ENCODE measurements around the gene STEAP3. TPM values are rescaled to one million over a fixed set of nuclear protein-coding genes. Genes with fewer than 3 reads are reported as not detected.

Gene STEAP3
- polyA plus RNA-seq, 2 of the 4 experiments (the other 2 are of a cell fraction): 23.5 to 30.2 TPM

DNA sequence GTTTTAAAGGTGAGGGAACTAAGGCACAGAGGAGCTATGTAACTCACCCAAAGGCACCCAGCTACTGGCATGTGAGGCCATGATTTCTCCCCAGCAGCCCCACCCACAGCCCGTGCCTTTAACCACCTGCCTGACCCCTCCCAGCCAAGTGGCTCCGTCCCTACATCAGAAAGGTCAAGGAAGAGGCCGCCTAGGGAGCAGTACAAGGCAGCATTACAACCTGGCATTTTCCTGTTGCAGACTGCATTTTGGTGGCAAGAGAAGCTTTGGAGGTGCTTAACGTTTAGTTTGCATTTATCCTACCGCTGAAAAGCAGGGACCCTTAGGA is 17.5 kb downstream of the STEAP3 start:
- H3K4me1 ChIP-seq: peaks cover 20% of the 10 kb centered on the region
- H3K4me3 ChIP-seq: no peak overlapping the region
- ChIA-PET CTCF (interaction anchor here (0.7 to 5.7 kb wide), 8 partner anchors 9 to 212 kb away, joined by 3 to 32 read pairs (median 4); no protein-coding TSS in a partner anchor), POLR2A (interaction anchor here (0.6 to 1.7 kb wide), 2 partner anchors 12 to 1251 kb away, joined by 3 to 8 read pairs; no protein-coding TSS in a partner anchor)
- no peak for DNase-seq (ENCODE audit: low read depth in 1 of 2, low spot score in 1 of 2)
- 81% methylated on average over 5 of the region's 5 CpGs for WGBS (ENCODE audit: missing lambda C conversion rate)
- peak overlapping the region; percentile 78 to 85 for H3K27ac ChIP-seq
- H3K4me2 ChIP-seq: peak overlapping the region; percentile 67
- 0 out of 3 replicates have a peak, but pooled peaks cover 4% of the 10 kb centered on the region for H3K9me3 ChIP-seq
- no peak for TF ChIP-seq PHF8 (IDR thresholded peaks at IDR 0.05; ENCODE audit: borderline replicate concordance, low read depth)
- no peak for TF ChIP-seq POLR2AphosphoS2 (conservative IDR thresholded peaks at IDR 0.05; ENCODE audit: low read length)
- TF ChIP-seq ZFP36 (IDR thresholded peaks at IDR 0.05; ENCODE audit: borderline replicate concordance, partially characterized antibody): no peak
- TF ChIP-seq RARB (CRISPR knock-in tag; IDR thresholded peaks at IDR 0.05): no peak
- TF ChIP-seq ZSCAN20 (CRISPR knock-in tag; IDR thresholded peaks at IDR 0.05): no peak
- no peak for TF ChIP-seq ZC3H11A (IDR thresholded peaks at IDR 0.05)
- no peak for TF ChIP-seq SREBF2 (IDR thresholded peaks at IDR 0.05)
- no peak for TF ChIP-seq ZNF302 (CRISPR knock-in tag; IDR thresholded peaks at IDR 0.05)
- no peak for TF ChIP-seq RNF2 (IDR thresholded peaks at IDR 0.05; ENCODE audit: borderline replicate concordance, low read depth)
- no peak for TF ChIP-seq TFCP2L1 (CRISPR knock-in tag; IDR thresholded peaks at IDR 0.05)
- ATAC-seq: peak in 1 of 2 experiments; percentile 12; a peak in 1 of 6 replicates
- FAIRE-seq: no peak

DNA sequence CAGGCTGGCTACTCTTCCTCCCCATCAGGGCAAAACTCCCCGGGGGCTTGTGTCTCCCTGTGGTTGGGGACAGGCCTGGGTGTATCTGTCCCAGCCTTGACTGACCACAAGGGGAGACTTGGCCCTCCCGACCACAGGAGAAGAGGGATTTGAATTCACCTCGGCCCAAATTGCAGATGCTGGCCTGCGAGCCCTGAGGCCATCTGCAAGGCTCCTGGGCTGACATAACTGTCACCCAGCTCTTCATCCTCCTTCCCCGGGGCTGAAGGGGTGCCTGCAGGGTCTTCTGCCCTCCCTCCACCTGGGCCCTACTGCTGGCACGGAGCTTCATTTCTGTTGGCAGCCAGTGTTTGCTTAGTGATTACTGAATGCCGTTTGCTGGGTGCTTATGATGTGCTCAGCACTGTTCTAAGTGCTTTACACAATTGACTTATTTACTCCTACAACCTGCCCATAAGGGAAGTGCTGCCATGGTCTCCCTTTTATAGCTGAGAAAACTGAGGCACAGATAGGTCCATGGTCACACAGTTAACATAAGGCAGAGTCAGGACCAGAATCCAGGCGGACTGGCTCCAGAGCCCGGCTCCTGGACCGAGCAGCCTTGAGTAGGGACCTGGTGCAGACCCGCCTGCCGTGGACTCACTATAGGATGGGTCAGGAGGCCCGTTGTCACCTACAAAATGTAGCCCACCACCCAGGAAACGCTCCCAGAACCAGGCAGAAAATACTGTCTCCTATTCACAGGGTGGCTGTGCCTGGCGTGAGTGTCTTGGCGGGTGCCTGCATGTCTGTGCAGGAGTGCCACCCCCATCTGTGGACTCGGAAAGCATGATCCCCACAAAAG is 18.9 kb downstream of the STEAP3 start:
- Histone ChIP-seq H3K4me3 (no peak overlapping the region), H3K27ac (peak overlapping the region in 1 of 2 experiments; percentile 85; a peak in 2 of 6 replicates), H3K4me1 (peaks cover 20% of the 10 kb centered on the region), H3K9me3 (0 out of 3 replicates have a peak, but pooled peaks cover 4% of the 10 kb centered on the region), H3K4me2 (no peak overlapping the region)
- ChIA-PET POLR2A (no interaction called here), CTCF (interaction anchor here (1.1 to 5.7 kb wide), 5 partner anchors 10 to 49 kb away, joined by 3 to 32 read pairs (median 3); no protein-coding TSS in a partner anchor)
- 84% methylated on average over 10 of the region's 17 CpGs for WGBS (ENCODE audit: missing lambda C conversion rate)
- no peak for FAIRE-seq
- no peak for ATAC-seq
- no peak for DNase-seq (ENCODE audit: low read depth in 1 of 2, low spot score in 1 of 2)
- TF ChIP-seq, protein P1, sequence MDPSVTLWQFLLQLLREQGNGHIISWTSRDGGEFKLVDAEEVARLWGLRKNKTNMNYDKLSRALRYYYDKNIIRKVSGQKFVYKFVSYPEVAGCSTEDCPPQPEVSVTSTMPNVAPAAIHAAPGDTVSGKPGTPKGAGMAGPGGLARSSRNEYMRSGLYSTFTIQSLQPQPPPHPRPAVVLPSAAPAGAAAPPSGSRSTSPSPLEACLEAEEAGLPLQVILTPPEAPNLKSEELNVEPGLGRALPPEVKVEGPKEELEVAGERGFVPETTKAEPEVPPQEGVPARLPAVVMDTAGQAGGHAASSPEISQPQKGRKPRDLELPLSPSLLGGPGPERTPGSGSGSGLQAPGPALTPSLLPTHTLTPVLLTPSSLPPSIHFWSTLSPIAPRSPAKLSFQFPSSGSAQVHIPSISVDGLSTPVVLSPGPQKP (IDR thresholded peaks at IDR 0.05; ENCODE audit: low read depth, low read length): no peak
- no peak for TF ChIP-seq SREBF2 (IDR thresholded peaks at IDR 0.05)
- TF ChIP-seq FOSL2 (IDR thresholded peaks at IDR 0.05): no peak
- TF ChIP-seq FOSL2 (CRISPR knock-in tag; IDR thresholded peaks at IDR 0.05): no peak
- TF ChIP-seq CBX8 (IDR thresholded peaks at IDR 0.05): no peak
- TF ChIP-seq RNF2 (IDR thresholded peaks at IDR 0.05; ENCODE audit: borderline replicate concordance, low read depth): no peak
- TF ChIP-seq, protein P2, sequence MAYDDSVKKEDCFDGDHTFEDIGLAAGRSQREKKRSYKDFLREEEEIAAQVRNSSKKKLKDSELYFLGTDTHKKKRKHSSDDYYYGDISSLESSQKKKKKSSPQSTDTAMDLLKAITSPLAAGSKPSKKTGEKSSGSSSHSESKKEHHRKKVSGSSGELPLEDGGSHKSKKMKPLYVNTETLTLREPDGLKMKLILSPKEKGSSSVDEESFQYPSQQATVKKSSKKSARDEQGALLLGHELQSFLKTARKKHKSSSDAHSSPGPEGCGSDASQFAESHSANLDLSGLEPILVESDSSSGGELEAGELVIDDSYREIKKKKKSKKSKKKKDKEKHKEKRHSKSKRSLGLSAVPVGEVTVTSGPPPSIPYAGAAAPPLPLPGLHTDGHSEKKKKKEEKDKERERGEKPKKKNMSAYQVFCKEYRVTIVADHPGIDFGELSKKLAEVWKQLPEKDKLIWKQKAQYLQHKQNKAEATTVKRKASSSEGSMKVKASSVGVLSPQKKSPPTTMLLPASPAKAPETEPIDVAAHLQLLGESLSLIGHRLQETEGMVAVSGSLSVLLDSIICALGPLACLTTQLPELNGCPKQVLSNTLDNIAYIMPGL (CRISPR knock-in tag; IDR thresholded peaks at IDR 0.05; ENCODE audit: borderline replicate concordance): no peak
- no peak for TF ChIP-seq JUN (IDR thresholded peaks at IDR 0.05)
- TF ChIP-seq GATA3 (IDR thresholded peaks at IDR 0.05; ENCODE audit: borderline replicate concordance): no peak
- TF ChIP-seq MAZ (IDR thresholded peaks at IDR 0.05; ENCODE audit: borderline replicate concordance, low read depth, low read length): no peak
- TF ChIP-seq SMC3 (IDR thresholded peaks at IDR 0.05): no peak
- TF ChIP-seq RCOR1 (IDR thresholded peaks at IDR 0.05; ENCODE audit: low read depth, low read length): no peak
- no peak for TF ChIP-seq PHF8 (IDR thresholded peaks at IDR 0.05; ENCODE audit: borderline replicate concordance, low read depth)
- TF ChIP-seq RAD21 (conservative IDR thresholded peaks at IDR 0.05 in 1 of 2, IDR thresholded peaks at IDR 0.05 in 1 of 2): no peak
- TF ChIP-seq FOXS1 (CRISPR knock-in tag; IDR thresholded peaks at IDR 0.05): no peak

Data from A549 (cell line).